Activated CD4-positive, alpha-beta T cell treated with anti-CD3 and anti-CD28 coated beads for 36 hours (primary cell): Measurements from ENCODE around the gene MGAT5. TPM values are rescaled to one million over a fixed set of nuclear protein-coding genes. Genes with fewer than 3 reads are reported as not detected.

Source experiments
- ATAC-seq: fragments of 200-7000 bp; cut with Tn5 transposase; one replicate; pipeline ENCODE4 v1.10.0; 2021; ENCODE audit warnings: mild to moderate bottlenecking, moderate library complexity
- CTCF ChIA-PET: fragments of 350-600 bp; sonication (Branson Sonifier 250); formaldehyde crosslinking; loops from one replicate; lab custom pipeline; 2021; ENCODE audit warnings: antibody characterized with exemption; lab: Charles Lee
- POLR2A ChIA-PET: fragments of 350-600 bp; sonication (Branson Sonifier 250); formaldehyde crosslinking; loops from one replicate; lab custom pipeline; 2021; ENCODE audit warnings: antibody characterized with exemption, inconsistent platforms; lab: Charles Lee
- DNase-seq: peaks from one replicate; pipeline ENCODE4 v3.0.0-alpha.2; 2020
- H3K27ac Mint-ChIP-seq: one replicate; pipeline ENCODE4 v1.8.0; 2021; ENCODE audit warnings: mixed read lengths
- H3K27me3 Mint-ChIP-seq: one replicate; pipeline ENCODE4 v1.8.0; 2021; ENCODE audit warnings: mixed read lengths
- H3K36me3 Mint-ChIP-seq: one replicate; pipeline ENCODE4 v1.8.0; 2021; ENCODE audit warnings: low read depth, mixed read lengths
- H3K4me1 Mint-ChIP-seq: one replicate; pipeline ENCODE4 v1.8.0; 2021; ENCODE audit warnings: mixed read lengths
- H3K4me3 Mint-ChIP-seq: one replicate; pipeline ENCODE4 v1.8.0; 2021; ENCODE audit warnings: mild to moderate bottlenecking, moderate library complexity, mixed read lengths
- H3K9me3 Mint-ChIP-seq: one replicate; pipeline ENCODE4 v1.8.0; 2021; ENCODE audit warnings: low read depth, mixed read lengths
- intact Hi-C, 2 experiments: fragments of 100-400 bp; cut with DNase I in 1 of 2; cut with micrococcal nuclease in 1 of 2; formaldehyde crosslinking; loops; one replicate each; pipeline versions ENCODE4 v1.14.2 to v1.15.1; 2022 to 2024; cut with DNase I, micrococcal nuclease
- total RNA-seq, 2 experiments: library from RNA; stranded (reverse); gene quantifications; one replicate each; pipeline ENCODE4 v1.2.3, GENCODE V29; 2021

Gene MGAT5
- total RNA-seq, 2 experiments from 2014 or later = 22.2 to 25.7 TPM

DNA sequence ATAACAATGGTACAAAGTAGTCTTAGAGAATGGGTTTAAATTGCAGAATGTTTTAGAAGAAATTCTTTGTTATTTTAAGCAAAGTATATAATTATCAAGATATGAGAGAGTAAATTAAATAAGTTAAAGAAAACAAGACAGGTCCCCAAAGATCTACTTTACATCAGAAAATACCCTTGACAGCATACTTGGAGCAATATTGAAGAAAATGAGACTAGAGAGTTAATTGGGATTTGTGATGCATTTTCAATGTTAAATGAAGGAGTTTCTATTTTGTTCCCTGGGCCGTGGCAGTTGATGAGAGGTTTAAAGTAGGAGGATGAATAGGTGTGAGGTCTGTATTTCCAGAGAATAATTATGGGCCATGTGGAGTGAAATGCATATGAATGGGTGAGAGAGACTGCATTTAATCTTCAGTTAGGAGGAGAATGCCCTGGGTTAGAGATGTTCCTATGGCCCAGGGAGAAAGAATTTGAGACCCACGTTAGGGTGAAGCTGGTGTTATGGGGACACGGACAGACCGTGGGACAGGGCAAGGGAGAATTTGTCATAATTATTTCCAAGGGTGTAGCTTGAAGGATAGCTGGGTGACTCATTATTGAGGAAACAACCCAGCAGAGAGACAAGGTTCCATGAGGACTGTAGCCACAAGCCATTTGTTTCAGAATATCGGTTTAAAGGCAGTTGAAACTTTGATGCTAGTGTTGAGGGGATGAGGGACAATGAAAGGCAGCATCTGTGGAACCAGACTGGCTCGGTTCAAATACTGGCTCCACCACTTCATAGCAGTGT is 22.7 kb downstream of the MGAT5 start:
- no peak overlapping the region for H3K27ac Mint-ChIP-seq

GRCh38 chr2:134277223-134277622 is 23.4 kb downstream of the MGAT5 start:
- CTCF ChIA-PET = interaction anchor here (1.0 to 1.4 kb wide), 2 partner anchors 50 to 69 kb away, joined by 3 read pairs; no protein-coding TSS in a partner anchor
- Mint-ChIP-seq H3K9me3 (peaks cover 4% of the 10 kb centered on the region), H3K27me3 (no peaks in the 10 kb centered on the region), H3K4me3 (no peak overlapping the region), H3K4me1 (peaks cover 48% of the 10 kb centered on the region), H3K27ac (peak overlapping the region; percentile 44), H3K36me3 (peaks cover 31% of the 10 kb centered on the region)
- no peak for ATAC-seq
- POLR2A ChIA-PET = no interaction called here
- intact Hi-C loops = no loop called here
- no peak for DNase-seq

More for the DNA sequence above, 22.7 kb downstream of the MGAT5 start:
- ATAC-seq (no peak), DNase-seq (no peak)
- H3K27me3 Mint-ChIP-seq = no peaks in the 10 kb centered on the region
- CTCF ChIA-PET = interaction anchor here (1.4 kb wide), 1 partner anchor 68 kb away, joined by 3 read pairs; no protein-coding TSS in a partner anchor
- intact Hi-C loops = no loop called here
- H3K9me3 Mint-ChIP-seq = peaks cover 4% of the 10 kb centered on the region
- H3K36me3 Mint-ChIP-seq = peaks cover 36% of the 10 kb centered on the region
- H3K4me3 Mint-ChIP-seq = no peak overlapping the region
- POLR2A ChIA-PET = no interaction called here
- peaks cover 48% of the 10 kb centered on the region for H3K4me1 Mint-ChIP-seq

DNA sequence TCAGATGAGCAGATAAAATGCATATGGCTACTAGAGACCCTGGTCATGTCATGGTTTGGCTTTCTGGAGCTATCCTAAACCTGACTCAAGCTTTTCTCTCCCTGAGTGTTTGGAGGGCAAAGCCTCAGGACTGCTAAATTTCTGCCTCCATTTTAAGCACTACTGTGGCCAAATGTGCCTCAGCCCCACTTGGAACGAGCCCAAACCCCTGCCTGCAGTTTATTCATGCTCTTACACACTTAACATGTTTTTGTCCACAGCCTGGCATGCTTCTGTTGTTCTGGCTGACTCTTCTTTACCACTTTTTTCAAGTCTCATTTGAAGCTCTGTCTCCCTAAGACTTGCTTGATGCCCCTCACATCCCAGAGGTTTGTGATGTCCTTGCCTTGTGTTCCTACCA is 24.7 kb downstream of the MGAT5 start:
- peaks cover 4% of the 10 kb centered on the region for H3K9me3 Mint-ChIP-seq
- ChIA-PET POLR2A (no interaction called here), CTCF (interaction anchor here (0.8 to 1.8 kb wide), 3 partner anchors 13 to 33 kb away, joined by 3 to 5 read pairs (median 3); no protein-coding TSS in a partner anchor)
- intact Hi-C loops = no loop called here
- no peaks in the 10 kb centered on the region for H3K27me3 Mint-ChIP-seq
- DNase-seq (no peak), ATAC-seq (no peak)
- no peak overlapping the region for H3K27ac Mint-ChIP-seq
- H3K4me1 Mint-ChIP-seq = peaks cover 49% of the 10 kb centered on the region
- H3K4me3 Mint-ChIP-seq = no peak overlapping the region
- peaks cover 26% of the 10 kb centered on the region for H3K36me3 Mint-ChIP-seq

DNA sequence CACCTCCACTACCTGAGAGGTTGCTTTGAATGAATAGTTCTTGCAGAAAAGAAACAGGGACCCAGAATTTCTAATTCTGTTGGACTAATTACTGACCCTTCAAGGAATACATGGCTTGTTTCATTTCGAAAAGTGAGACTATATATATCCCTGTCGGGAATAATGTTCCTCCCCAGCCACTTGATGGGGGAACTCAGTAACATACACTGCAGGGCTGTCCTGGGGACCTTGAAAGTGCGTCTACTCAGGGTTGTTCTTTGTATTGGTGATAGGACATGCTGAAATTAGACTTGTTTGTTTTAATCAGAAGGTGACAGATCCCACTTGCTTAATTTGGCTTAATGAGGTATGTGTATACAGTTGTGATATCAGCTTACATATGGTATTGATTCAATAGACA is 25.5 kb downstream of the MGAT5 start:
- CTCF ChIA-PET = interaction anchor here (1.1 to 1.8 kb wide), 2 partner anchors 8 to 33 kb away, joined by 3 read pairs; no protein-coding TSS in a partner anchor
- ATAC-seq = no peak
- H3K36me3 Mint-ChIP-seq = peaks cover 21% of the 10 kb centered on the region
- peaks cover 4% of the 10 kb centered on the region for H3K9me3 Mint-ChIP-seq
- no peak for DNase-seq
- H3K27ac Mint-ChIP-seq = no peak overlapping the region
- POLR2A ChIA-PET = interaction anchor here (0.5 kb wide), 1 partner anchor 102 kb away, joined by 3 read pairs; no protein-coding TSS in a partner anchor
- peaks cover 55% of the 10 kb centered on the region for H3K4me1 Mint-ChIP-seq
- H3K27me3 Mint-ChIP-seq = no peaks in the 10 kb centered on the region
- intact Hi-C loops = no loop called here
- H3K4me3 Mint-ChIP-seq = no peak overlapping the region

DNA sequence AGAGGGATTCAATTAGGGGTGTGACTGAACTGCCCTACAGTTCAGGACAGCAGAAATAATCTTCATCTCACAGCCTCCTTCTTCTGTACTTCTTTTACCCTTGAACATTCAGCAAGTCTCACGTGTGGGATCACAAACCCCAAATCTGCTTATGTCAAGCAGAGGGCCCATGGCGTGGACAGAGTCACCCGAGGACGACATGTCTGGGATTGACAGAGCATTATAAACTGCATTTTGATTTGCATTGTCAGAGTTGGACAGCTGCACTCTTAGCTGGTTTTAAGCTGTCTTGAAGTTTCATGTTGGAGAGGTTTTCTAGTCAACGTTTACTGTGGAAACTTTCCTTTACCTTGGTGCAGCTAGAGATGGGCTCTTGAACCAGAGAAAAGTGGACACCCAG is 26.4 kb downstream of the MGAT5 start:
- POLR2A ChIA-PET = no interaction called here
- CTCF ChIA-PET = interaction anchor here (1.1 kb wide), 1 partner anchor 9 kb away, joined by 3 read pairs; no protein-coding TSS in a partner anchor
- Mint-ChIP-seq H3K27me3 (no peaks in the 10 kb centered on the region), H3K36me3 (peaks cover 20% of the 10 kb centered on the region), H3K4me1 (peaks cover 57% of the 10 kb centered on the region), H3K9me3 (peaks cover 4% of the 10 kb centered on the region), H3K27ac (no peak overlapping the region), H3K4me3 (no peak overlapping the region)
- DNase-seq = no peak
- intact Hi-C loops = no loop called here
- ATAC-seq = no peak

- Mint-ChIP-seq H3K4me1 (peaks cover 58% of the 10 kb centered on the region), H3K27me3 (no peaks in the 10 kb centered on the region), H3K4me3 (no peak overlapping the region), H3K9me3 (peaks cover 4% of the 10 kb centered on the region), H3K27ac (no peak overlapping the region), H3K36me3 (peaks cover 19% of the 10 kb centered on the region)
- intact Hi-C loops = no loop called here
- ATAC-seq = no peak
- CTCF ChIA-PET = no interaction called here
- POLR2A ChIA-PET = no interaction called here
- DNase-seq = no peak
These were observed 26.9 kb downstream of the MGAT5 start for GRCh38 chr2:134280726-134281125.

GRCh38 chr2:134281815-134282419 is 28.0 kb downstream of the MGAT5 start:
- H3K9me3 Mint-ChIP-seq = peaks cover 4% of the 10 kb centered on the region
- no peak overlapping the region for H3K4me3 Mint-ChIP-seq
- intact Hi-C loops = loop anchor here (2.0 kb wide), 4 partner anchors 19 to 49 kb away; no protein-coding TSS in a partner anchor
- H3K4me1 Mint-ChIP-seq = peaks cover 57% of the 10 kb centered on the region
- ATAC-seq (peak; percentile 33), DNase-seq (peak; percentile 21)
- ChIA-PET CTCF (interaction anchor here (1.1 to 1.9 kb wide), 3 partner anchors 19 to 34 kb away, joined by 3 to 7 read pairs (median 3); no protein-coding TSS in a partner anchor), POLR2A (interaction anchor here (0.6 to 1.3 kb wide), 2 partner anchors 10 to 154 kb away, joined by 4 to 5 read pairs; no protein-coding TSS in a partner anchor)
- H3K27me3 Mint-ChIP-seq = no peaks in the 10 kb centered on the region
- no peak overlapping the region for H3K27ac Mint-ChIP-seq
- H3K36me3 Mint-ChIP-seq = peaks cover 11% of the 10 kb centered on the region

DNA sequence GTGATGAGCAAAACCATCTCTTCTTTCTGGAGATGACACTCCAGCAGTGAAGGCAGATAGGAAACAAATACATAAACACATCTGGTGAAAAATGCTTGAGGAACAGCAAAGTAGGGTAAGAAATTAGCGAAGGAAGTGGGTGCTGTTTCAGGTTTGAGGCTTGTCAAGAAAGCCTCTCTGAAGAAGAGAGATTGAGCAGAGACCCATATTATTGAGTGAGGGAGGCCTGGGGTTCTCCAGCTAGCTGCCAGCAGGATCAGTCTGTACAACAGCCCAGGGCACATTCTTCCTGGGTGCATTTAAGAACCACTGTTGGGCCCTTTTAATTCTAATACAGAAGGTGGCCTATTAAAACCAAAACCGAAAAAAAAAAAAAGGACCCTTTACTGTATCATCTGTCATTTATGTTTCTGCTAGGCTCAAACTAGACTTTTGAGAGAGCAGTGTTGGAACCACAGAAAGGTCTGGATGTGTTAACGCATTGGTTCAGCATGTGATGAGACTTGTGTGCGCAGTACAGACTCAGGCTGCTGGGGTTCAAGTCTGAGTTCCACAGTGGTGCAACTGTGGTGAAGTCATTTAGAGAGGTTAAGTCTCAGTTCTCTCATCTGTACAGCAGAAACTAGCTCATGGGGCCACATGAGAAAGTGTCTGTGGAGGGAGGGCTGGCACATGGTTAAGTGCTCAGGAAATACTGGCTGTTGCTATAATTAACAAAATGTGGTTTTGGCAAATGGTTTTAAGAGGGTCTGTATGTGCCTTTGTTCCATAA is 28.9 kb downstream of the MGAT5 start:
- H3K4me1 Mint-ChIP-seq = peaks cover 51% of the 10 kb centered on the region
- H3K9me3 Mint-ChIP-seq = no peaks in the 10 kb centered on the region
- intact Hi-C loops = loop anchor here (1.0 to 2.0 kb wide), 5 partner anchors 18 to 50 kb away; no protein-coding TSS in a partner anchor
- no peaks in the 10 kb centered on the region for H3K27me3 Mint-ChIP-seq
- peak overlapping the region; percentile 66 for H3K27ac Mint-ChIP-seq
- DNase-seq (peak; percentile 70), ATAC-seq (peak; percentile 91)
- peaks cover 7% of the 10 kb centered on the region for H3K36me3 Mint-ChIP-seq
- H3K4me3 Mint-ChIP-seq = no peak overlapping the region
- ChIA-PET CTCF (interaction anchor here (1.0 to 1.9 kb wide), 10 partner anchors 12 to 164 kb away, joined by 3 to 10 read pairs (median 3); no protein-coding TSS in a partner anchor), POLR2A (interaction anchor here (1.3 to 1.5 kb wide), 3 partner anchors 11 to 21 kb away, joined by 3 to 4 read pairs (median 4); no protein-coding TSS in a partner anchor)

DNA sequence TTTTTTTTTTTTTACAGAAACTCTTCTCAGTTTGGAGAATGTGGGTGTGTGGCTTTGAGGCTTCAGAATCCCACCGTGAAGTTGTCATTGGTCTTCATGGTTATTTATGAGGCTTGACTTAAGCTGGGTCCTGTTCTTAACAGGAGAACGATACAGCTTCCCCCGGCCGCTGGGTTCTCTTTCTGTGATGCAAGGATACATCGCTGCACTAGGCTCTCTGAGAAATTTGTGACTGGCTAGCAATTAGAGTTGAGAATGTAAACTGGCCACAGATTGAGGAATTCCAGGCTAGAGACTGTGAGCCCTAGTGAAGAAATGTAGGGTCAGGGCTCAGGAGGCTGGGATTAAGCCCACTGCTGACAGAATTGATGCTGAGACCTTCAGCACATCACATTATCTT is 29.8 kb downstream of the MGAT5 start:
- ATAC-seq (no peak), DNase-seq (no peak)
- Mint-ChIP-seq H3K4me1 (peaks cover 48% of the 10 kb centered on the region), H3K27me3 (no peaks in the 10 kb centered on the region), H3K4me3 (no peak overlapping the region), H3K36me3 (peaks cover 6% of the 10 kb centered on the region), H3K27ac (peak overlapping the region; percentile 44), H3K9me3 (no peaks in the 10 kb centered on the region)
- intact Hi-C loops = loop anchor here (1.0 to 2.0 kb wide), 5 partner anchors 17 to 51 kb away; no protein-coding TSS in a partner anchor
- POLR2A ChIA-PET = interaction anchor here (1.5 kb wide), 2 partner anchors 18 to 22 kb away, joined by 3 to 4 read pairs; no protein-coding TSS in a partner anchor
- CTCF ChIA-PET = interaction anchor here (1.0 to 1.9 kb wide), 8 partner anchors 12 to 165 kb away, joined by 3 to 10 read pairs (median 4); no protein-coding TSS in a partner anchor

- no peaks in the 10 kb centered on the region for H3K27me3 Mint-ChIP-seq
- no peak overlapping the region for H3K4me3 Mint-ChIP-seq
- H3K4me1 Mint-ChIP-seq = peaks cover 46% of the 10 kb centered on the region
- H3K9me3 Mint-ChIP-seq = no peaks in the 10 kb centered on the region
- ChIA-PET POLR2A (interaction anchor here (1.5 kb wide), 2 partner anchors 19 to 23 kb away, joined by 3 to 4 read pairs; no protein-coding TSS in a partner anchor), CTCF (interaction anchor here (1.2 to 1.9 kb wide), 4 partner anchors 13 to 166 kb away, joined by 3 to 10 read pairs (median 7); no protein-coding TSS in a partner anchor)
- DNase-seq (no peak), ATAC-seq (no peak)
- peaks cover 2% of the 10 kb centered on the region for H3K36me3 Mint-ChIP-seq
- intact Hi-C loops = no loop called here
- H3K27ac Mint-ChIP-seq = no peak overlapping the region
These were observed 30.3 kb downstream of the MGAT5 start for GRCh38 chr2:134284119-134284670.
